Suprapubic skin (tissue), 3 donors: ENCODE results near the gene PHOX2B.

Experiments used
- CTCF ChIP-seq, 2 donors: fragments of 200-600 bp in 1 of 2; fragments of 450-650 bp in 1 of 2; sonication (generic) in 1 of 2; IDR thresholded peaks; one replicate each; pipeline ENCODE4 v1.5.1; 2016 to 2019; ENCODE audit warnings: antibody characterized with exemption in 2 of 2, mild to moderate bottlenecking in 1 of 2, moderate library complexity in 1 of 2
- POLR2A ChIP-seq, 2 donors: fragments of 450-650 bp; IDR thresholded peaks; one replicate each; pipeline ENCODE4 v1.6.1; 2017; ENCODE audit warnings: antibody characterized with exemption in 2 of 2, mild to moderate bottlenecking in 2 of 2, moderate library complexity in 2 of 2

GRCh38 chr4:41719417-41719816 is 29.1 kb downstream of the PHOX2B start:
- TF ChIP-seq CTCF (IDR thresholded peaks at IDR 0.05) (no peak), POLR2A (IDR thresholded peaks at IDR 0.05) (no peak)
